GM12878 (cell line): Measurements from ENCODE around the gene PATZ1. TPM values are rescaled to one million over a fixed set of nuclear protein-coding genes. Genes with fewer than 3 reads are reported as not detected.

Experiments
- ATAC-seq: fragments of 200-7000 bp; cut with Tn5 transposase; 3 replicates; pipeline ENCODE4 v1.9.1; 2020; ENCODE audit warnings: mild to moderate bottlenecking, moderate library complexity
- BruUV-seq: library from RNA; stranded (reverse); fragments of 400-500 nt; replicated peaks from 2 replicates; lab custom pipeline; 2021; lab: Mats Ljungman, UMichigan
- CTCF ChIA-PET: fragments of 300-600 bp; sonication (Branson Sonifier 250); formaldehyde crosslinking; extraction: SDS; loops from one replicate; lab custom pipeline; 2021; ENCODE audit warnings: inconsistent platforms; lab: Yijun Ruan, JAX
- POLR2A ChIA-PET: fragments of 350-600 bp; formaldehyde crosslinking; extraction: SDS; loops from one replicate; lab custom pipeline; 2021; ENCODE audit warnings: inconsistent platforms; lab: Charles Lee
- RAD21 ChIA-PET: fragments of 300-600 bp; sonication (Branson Sonifier 250); formaldehyde crosslinking; loops from one replicate; lab custom pipeline; 2023; ENCODE audit warnings: antibody characterized with exemption; ENCODE audit not compliant: unreplicated experiment; lab: Charles Lee
- SMC1A ChIA-PET: fragments of 300-600 bp; sonication (Branson Sonifier 250); formaldehyde crosslinking; loops from one replicate; lab custom pipeline; 2023; ENCODE audit not compliant: unreplicated experiment, uncharacterized antibody; lab: Charles Lee
- DNase-seq: peaks from one replicate; pipeline ENCODE4 v3.0.0-alpha.2; 2011; ENCODE audit warnings: low read depth, low spot score
- FAIRE-seq: peaks from 3 replicates; lab custom pipeline; 2011; peaks lifted over from hg19 to GRCh38; lab: Jason Lieb, UNC
- H2AFZ ChIP-seq: 2 replicates; pipeline ENCODE4 v1.6.0; 2011; ENCODE audit warnings: low read depth, low read length, control low read depth; ENCODE audit not compliant: control insufficient read depth
- H3K27ac ChIP-seq: 2 replicates; pipeline ENCODE4 v1.5.1; 2011; ENCODE audit warnings: control low read depth; ENCODE audit not compliant: control insufficient read depth, insufficient read depth
- H3K27me3 ChIP-seq, 2 experiments: replicated peaks in 1 of 2; 2 replicates each; pipeline versions ENCODE4 v1.6.0 to v1.6.1; 2011; ENCODE audit warnings: low read length in 1 of 2; ENCODE audit not compliant: control insufficient read depth in 2 of 2, insufficient read depth in 2 of 2
- H3K36me3 ChIP-seq, 2 experiments: 2 replicates each; pipeline ENCODE4 v1.5.1; 2011; ENCODE audit warnings: low read length in 1 of 2; ENCODE audit not compliant: control insufficient read depth in 2 of 2, insufficient read depth in 2 of 2
- H3K4me1 ChIP-seq: 2 replicates; pipeline ENCODE4 v1.6.1; 2011; ENCODE audit warnings: mild to moderate bottlenecking, low read length, moderate library complexity, mixed read lengths; ENCODE audit not compliant: control insufficient read depth, insufficient read depth
- H3K4me2 ChIP-seq: 2 replicates; pipeline ENCODE4 v1.6.0; 2011; ENCODE audit warnings: control low read depth; ENCODE audit not compliant: control insufficient read depth, insufficient read depth
- H3K4me3 ChIP-seq: fragments of 200-600 bp; sonication (generic); 2 replicates; pipeline ENCODE4 v1.5.1; 2016
- H3K79me2 ChIP-seq: 2 replicates; pipeline ENCODE4 v1.6.0; 2011; ENCODE audit warnings: low read length; ENCODE audit not compliant: control insufficient read depth, insufficient read depth
- H3K9ac ChIP-seq: 2 replicates; pipeline ENCODE4 v1.8.0; 2011; ENCODE audit warnings: low read length, control low read depth, mixed read lengths; ENCODE audit not compliant: control insufficient read depth, insufficient read depth
- H3K9me3 ChIP-seq: replicated peaks from 3 replicates; pipeline ENCODE4 v1.5.1; 2011; ENCODE audit warnings: mild to moderate bottlenecking, low read length; ENCODE audit not compliant: control insufficient read depth, insufficient read depth
- H4K20me1 ChIP-seq: 2 replicates; pipeline ENCODE4 v1.6.0; 2011; ENCODE audit not compliant: control insufficient read depth, insufficient read depth
- ATF3 ChIP-seq: IDR thresholded peaks from 2 replicates; pipeline ENCODE4 v1.6.1; 2011; ENCODE audit warnings: low read depth, mild to moderate bottlenecking, low read length, moderate library complexity, borderline replicate concordance; ENCODE audit errors: extremely low read depth
- BACH1 ChIP-seq: fragments of 450-650 bp; IDR thresholded peaks from 2 replicates; pipeline ENCODE4 v1.6.1; 2017; ENCODE audit warnings: mild to moderate bottlenecking, borderline replicate concordance
- BRCA1 ChIP-seq: IDR thresholded peaks from 2 replicates; pipeline ENCODE4 v1.6.1; 2011; ENCODE audit warnings: low read depth, low read length, improper control_type of control experiment
- CBFB ChIP-seq: IDR thresholded peaks from 2 replicates; pipeline ENCODE4 v1.6.1; 2016; ENCODE audit warnings: antibody characterized with exemption, low read depth
- CHD2 ChIP-seq: IDR thresholded peaks from 2 replicates; pipeline ENCODE4 v1.6.1; 2011; ENCODE audit warnings: low read depth, low read length, improper control_type of control experiment, borderline replicate concordance
- CHD4 ChIP-seq: fragments of 200-600 bp; sonication (generic); IDR thresholded peaks from 2 replicates; pipeline ENCODE4 v1.6.1; 2016; ENCODE audit warnings: mild to moderate bottlenecking
- FOS ChIP-seq: IDR thresholded peaks from 3 replicates; pipeline ENCODE4 v1.6.1; 2011; ENCODE audit warnings: borderline replicate concordance; ENCODE audit not compliant: insufficient read length; ENCODE audit errors: extremely low read depth
- GABPA ChIP-seq: IDR thresholded peaks from 2 replicates; pipeline ENCODE4 v1.6.1; 2014; ENCODE audit warnings: antibody characterized with exemption, low read depth, mild to moderate bottlenecking, inconsistent platforms
- HSF1 ChIP-seq: fragments of 150-350 bp; IDR thresholded peaks from 2 replicates; pipeline ENCODE4 v1.6.1; 2014; ENCODE audit warnings: mild to moderate bottlenecking, low read depth, low read length
- IRF5 ChIP-seq: fragments of 450-650 bp; IDR thresholded peaks from 2 replicates; pipeline ENCODE4 v1.6.1; 2017; ENCODE audit warnings: borderline replicate concordance
- MYB ChIP-seq: fragments of 150-350 bp; IDR thresholded peaks from 2 replicates; pipeline ENCODE4 v1.6.1; 2014; ENCODE audit warnings: mild to moderate bottlenecking, low read depth, low read length, borderline replicate concordance
- POLR2A ChIP-seq: IDR thresholded peaks from 2 replicates; pipeline ENCODE4 v1.6.1; 2011; ENCODE audit warnings: low read depth, mild to moderate bottlenecking, low read length
- RAD21 ChIP-seq: IDR thresholded peaks from 2 replicates; pipeline ENCODE4 v1.6.1; 2011; ENCODE audit warnings: mild to moderate bottlenecking, low read depth, low read length, moderate library complexity; ENCODE audit not compliant: insufficient read depth
- RB1 ChIP-seq: fragments of 450-650 bp; formaldehyde crosslinking; IDR thresholded peaks from 2 replicates; pipeline ENCODE4 v1.6.1; 2017; ENCODE audit warnings: mild to moderate bottlenecking, borderline replicate concordance
- SMARCA5 ChIP-seq: fragments of 450-650 bp; IDR thresholded peaks from 2 replicates; pipeline ENCODE4 v1.6.1; 2017; ENCODE audit warnings: mild to moderate bottlenecking
- TCF3 ChIP-seq: IDR thresholded peaks from 2 replicates; pipeline ENCODE4 v1.6.1; 2012; ENCODE audit warnings: low read depth, mild to moderate bottlenecking, low read length, borderline replicate concordance; ENCODE audit not compliant: insufficient read depth
- ZNF24 ChIP-seq: fragments of 450-650 bp; IDR thresholded peaks from 2 replicates; pipeline ENCODE4 v1.6.1; 2017; ENCODE audit warnings: antibody characterized with exemption, mild to moderate bottlenecking
- ZNF384 ChIP-seq: IDR thresholded peaks from 2 replicates; pipeline ENCODE4 v1.6.1; 2012; ENCODE audit warnings: low read depth, mild to moderate bottlenecking, low read length, improper control_type of control experiment, borderline replicate concordance
- whole genome bisulfite sequencing: methylation state at CpG from one replicate; pipeline ENCODE4 v1.1.6; 2016; ENCODE audit warnings: low lambda C conversion rate; ENCODE audit not compliant: insufficient replicate concordance, insufficient coverage; ENCODE audit errors: missing lambda C conversion rate; 5-methylcytosine and 5-hydroxymethylcytosine counted together
- in situ Hi-C: fragments of 300-500 bp; cut with MboI; formaldehyde crosslinking; loops from 9 replicates; pipeline ENCODE4 v1.14.3; 2018; ENCODE audit warnings: mixed read lengths
- intact Hi-C: fragments of 100-400 bp; cut with micrococcal nuclease; formaldehyde crosslinking; loops from one replicate; pipeline ENCODE4 v1.14.2; 2022; ENCODE audit not compliant: unreplicated experiment
- polyA plus RNA-seq, 11 experiments: library from polyadenylated mRNA; depleted of rRNA in 4 of 11; unstranded in 6 of 11; stranded (reverse) in 5 of 11; fragments of >200 nt; fragmentation: Nextera tagmentation in 4 of 11; fragmentation: Illumina TruSeq in 1 of 11; extraction: Ambion mirVana in 4 of 11; extraction: Trizol in 1 of 11; gene quantifications; 1 replicate in 1 of 11; 2 replicates in 10 of 11; pipeline versions ENCODE4 v1.2.1 to v1.2.3, GENCODE V29; 2011 to 2016; ENCODE audit warnings: inconsistent platforms in 2 of 11, missing spikeins in 2 of 11, low read depth in 1 of 11
- total RNA-seq, 4 experiments: library from RNA; depleted of rRNA in 3 of 4; stranded (reverse); fragments of >200 nt in 3 of 4; fragmentation: Illumina TruSeq in 1 of 4; extraction: Trizol in 1 of 4; gene quantifications; 2 replicates each; pipeline versions ENCODE4 v1.2.1 to v1.2.3, GENCODE V29; 2013 to 2021

The PATZ1 gene
- total and polyA plus RNA-seq, 10 of the 15 experiments (the other 5 are each of a cell fraction or from before 2014, with no cell fraction given) = 3.6 to 32.7 (median 13.9) TPM

- no peak for TF ChIP-seq CHD4
- no peak for TF ChIP-seq POLR2A
- TF ChIP-seq CBFB = no peak
- TF ChIP-seq GABPA = no peak
- no peak for TF ChIP-seq ZNF24
- TF ChIP-seq BRCA1 = no peak
- no peak for TF ChIP-seq FOS
- no peak for TF ChIP-seq ATF3
- TF ChIP-seq BACH1 = no peak
- TF ChIP-seq IRF5 = no peak
Observed at GRCh38 chr22:31367426-31367825, 21.3 kb upstream of the PATZ1 start (continued).

- ChIA-PET POLR2A (no interaction called here), RAD21 (no interaction called here), CTCF (no interaction called here), SMC1A (no interaction called here)
- no peaks in the 10 kb centered on the region for H3K4me1 ChIP-seq
- FAIRE-seq (no peak), DNase-seq (no peak), ATAC-seq (no peak)
- H3K4me2 ChIP-seq = no peak overlapping the region
- no peaks in the 10 kb centered on the region for H3K27me3 ChIP-seq
- no peak overlapping the region for H2AFZ ChIP-seq
- H4K20me1 ChIP-seq = no peaks in the 10 kb centered on the region
- no peak overlapping the region for H3K4me3 ChIP-seq
- intact Hi-C loops = no loop called here
- H3K79me2 ChIP-seq = no peaks in the 10 kb centered on the region
- in situ Hi-C loops = no loop called here
- no peak overlapping the region for H3K27ac ChIP-seq
- no peak overlapping the region for H3K9ac ChIP-seq
- 38% methylated on average over 3 of the region's 3 CpGs for WGBS
- no peaks in the 10 kb centered on the region for H3K9me3 ChIP-seq
- no TSS peak for BruUV-seq
- TF ChIP-seq ZNF384 (no peak), TCF3 (no peak), RAD21 (no peak), SMARCA5 (no peak), CHD2 (no peak), RB1 (no peak), ATF3 (no peak), MYB (no peak), HSF1 (no peak)
- H3K36me3 ChIP-seq = no peaks in the 10 kb centered on the region
Observed at GRCh38 chr22:31363885-31364465, 17.8 kb upstream of the PATZ1 start.
